Keratinocyte (primary cell): ENCODE data around the gene MAP3K3. TPM values are rescaled to one million over a fixed set of nuclear protein-coding genes. Genes with fewer than 3 reads are reported as not detected.

ENCODE experiments used
- DNase-seq: peaks from one replicate; pipeline ENCODE4 v3.0.0-alpha.2; 2011; ENCODE audit warnings: low read depth, missing footprints, low spot score
- FAIRE-seq: peaks from 2 replicates; lab custom pipeline; 2011; peaks lifted over from hg19 to GRCh38; lab: Jason Lieb, UNC
- H2AFZ ChIP-seq: 2 replicates; pipeline ENCODE4 v1.6.0; 2012; ENCODE audit warnings: low read length, control low read depth, inconsistent platforms; ENCODE audit not compliant: control insufficient read depth
- H3K27ac ChIP-seq: 2 replicates; pipeline ENCODE4 v1.5.1; 2011; ENCODE audit warnings: low read length; ENCODE audit not compliant: control insufficient read depth, insufficient read depth
- H3K27me3 ChIP-seq: 3 replicates; pipeline ENCODE4 v1.6.0; 2011; ENCODE audit warnings: low read length; ENCODE audit not compliant: control insufficient read depth, insufficient read depth; ENCODE audit errors: extremely low read depth
- H3K36me3 ChIP-seq, 2 experiments: 2 replicates in 1 of 2; 3 replicates in 1 of 2; pipeline ENCODE4 v1.5.1; 2011; ENCODE audit warnings: low read length in 2 of 2, mild to moderate bottlenecking in 1 of 2; ENCODE audit not compliant: control insufficient read depth in 2 of 2, insufficient read depth in 2 of 2; ENCODE audit errors: extremely low read depth in 1 of 2
- H3K4me1 ChIP-seq: 3 replicates; pipeline ENCODE4 v1.5.1; 2011; ENCODE audit warnings: low read length; ENCODE audit not compliant: control insufficient read depth, insufficient read depth; ENCODE audit errors: extremely low read depth
- H3K4me2 ChIP-seq: 3 replicates; pipeline ENCODE4 v1.6.0; 2011; ENCODE audit warnings: low read depth, low read length; ENCODE audit not compliant: control insufficient read depth, insufficient read depth; ENCODE audit errors: extremely low read depth
- H3K4me3 ChIP-seq, 3 experiments: fragments of 200-600 bp in 1 of 3; sonication (generic) in 1 of 3; 2 replicates in 2 of 3; 3 replicates in 1 of 3; pipeline ENCODE4 v1.5.1; 2011 to 2016; ENCODE audit warnings: low read length in 3 of 3, mild to moderate bottlenecking in 3 of 3, control low read depth in 2 of 3, inconsistent platforms in 1 of 3, low read depth in 1 of 3, mixed read lengths in 1 of 3, mixed run types in 1 of 3, moderate library complexity in 1 of 3; ENCODE audit not compliant: control insufficient read depth in 2 of 3, insufficient read depth in 2 of 3; ENCODE audit errors: extremely low read depth in 1 of 3
- H3K79me2 ChIP-seq: 2 replicates; pipeline ENCODE4 v1.6.0; 2012; ENCODE audit warnings: low read length; ENCODE audit not compliant: control insufficient read depth, insufficient read depth
- H3K9ac ChIP-seq: 3 replicates; pipeline ENCODE4 v1.6.0; 2011; ENCODE audit warnings: low read length; ENCODE audit not compliant: control insufficient read depth, insufficient read depth; ENCODE audit errors: extremely low read depth
- H3K9me1 ChIP-seq: 3 replicates; pipeline ENCODE4 v1.6.0; 2011; ENCODE audit warnings: low read length; ENCODE audit not compliant: control insufficient read depth, insufficient read depth; ENCODE audit errors: extremely low read depth
- H3K9me3 ChIP-seq: 2 replicates; pipeline ENCODE4 v1.5.1; 2012; ENCODE audit warnings: low read depth, low read length; ENCODE audit not compliant: control insufficient read depth
- H4K20me1 ChIP-seq: 3 replicates; pipeline ENCODE4 v1.6.0; 2011; ENCODE audit warnings: low read length; ENCODE audit not compliant: control insufficient read depth, insufficient read depth; ENCODE audit errors: extremely low read depth
- EZH2 ChIP-seq: IDR thresholded peaks from one replicate; pipeline ENCODE4 v1.6.1; 2012; ENCODE audit warnings: inconsistent platforms, mild to moderate bottlenecking, low read length, moderate library complexity
- dilution Hi-C: fragments of 300-500 bp; cut with MboI; formaldehyde crosslinking; loops from one replicate; pipeline ENCODE4 v1.7.0; 2020; ENCODE audit warnings: low sequenced_read_pairs; ENCODE audit not compliant: extremely low pct_ligation_motif_present
- polyA plus RNA-seq, 5 experiments: library from polyadenylated mRNA; depleted of rRNA in 3 of 5; stranded (reverse) in 3 of 5; stranded (forward) in 1 of 5; unstranded in 1 of 5; fragments of >200 nt; gene quantifications; 1 replicate in 1 of 5; 2 replicates in 3 of 5; 3 replicates in 1 of 5; pipeline versions ENCODE4 v1.2.1 to v1.2.3, GENCODE V29; 2011 to 2012; ENCODE audit warnings: missing spikeins in 2 of 5, low read depth in 1 of 5, low replicate concordance in 1 of 5
- TF ChIP-seq, protein P1 (sequence below), 3 experiments: IDR thresholded peaks in 1 of 3; conservative IDR thresholded peaks in 1 of 3; optimal IDR thresholded peaks in 1 of 3; 2 replicates in 2 of 3; 3 replicates in 1 of 3; pipeline versions ENCODE3 to v1.5.1; 2011; ENCODE audit warnings: low read length in 3 of 3, mild to moderate bottlenecking in 3 of 3, moderate library complexity in 2 of 3, control low read depth in 1 of 3, inconsistent platforms in 1 of 3; ENCODE audit not compliant: insufficient read depth in 2 of 3; ENCODE audit errors: extremely low read depth in 1 of 3

MAP3K3 gene
- polyA plus RNA-seq, 1 donor (not counting 4 experiments of a cell fraction or from before 2014, with no cell fraction given): 9.8 TPM

DNA sequence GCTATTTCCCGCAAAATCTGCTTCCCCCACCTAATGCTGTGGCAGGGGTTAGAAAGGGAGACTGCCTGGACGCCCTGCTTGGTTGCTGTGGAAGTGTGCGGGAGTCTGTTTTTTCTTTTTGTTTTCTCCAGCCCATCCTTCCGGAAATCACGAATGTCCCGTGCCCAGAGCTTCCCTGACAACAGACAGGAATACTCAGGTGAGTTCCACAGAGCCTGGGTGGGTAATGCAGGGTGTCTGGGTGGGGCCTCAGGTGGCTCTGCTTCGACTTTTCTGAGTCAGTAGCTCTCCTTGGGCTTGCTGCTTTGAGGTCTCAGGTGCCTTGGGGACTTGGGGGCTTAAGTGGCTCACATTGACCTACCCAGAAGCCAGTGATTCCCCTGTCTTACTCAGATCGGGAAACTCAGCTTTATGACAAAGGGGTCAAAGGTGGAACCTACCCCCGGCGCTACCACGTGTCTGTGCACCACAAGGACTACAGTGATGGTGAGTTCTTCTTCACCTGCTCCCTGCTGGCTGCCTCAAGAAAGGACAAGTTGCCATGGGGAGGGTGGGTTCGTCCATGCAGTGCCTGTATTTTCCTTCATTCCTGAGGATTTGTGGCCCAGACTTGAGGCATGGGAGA, 66.3 kb downstream of the MAP3K3 start:
- H2AFZ ChIP-seq: no peak overlapping the region
- no peak overlapping the region for H3K4me3 ChIP-seq
- H3K9ac ChIP-seq: no peak overlapping the region
- H4K20me1 ChIP-seq: no peaks in the 10 kb centered on the region
- no peak overlapping the region for H3K4me2 ChIP-seq
- H3K9me3 ChIP-seq: no peaks in the 10 kb centered on the region
- H3K4me1 ChIP-seq: no peaks in the 10 kb centered on the region
- H3K79me2 ChIP-seq: no peaks in the 10 kb centered on the region
- FAIRE-seq (no peak), DNase-seq (no peak)
- no peak overlapping the region for H3K27ac ChIP-seq
- no peaks in the 10 kb centered on the region for H3K9me1 ChIP-seq
- H3K36me3 ChIP-seq: peaks cover 13 to 24% of the 10 kb centered on the region in 2 experiments
- TF ChIP-seq EZH2: no peak
- TF ChIP-seq, protein P1, sequence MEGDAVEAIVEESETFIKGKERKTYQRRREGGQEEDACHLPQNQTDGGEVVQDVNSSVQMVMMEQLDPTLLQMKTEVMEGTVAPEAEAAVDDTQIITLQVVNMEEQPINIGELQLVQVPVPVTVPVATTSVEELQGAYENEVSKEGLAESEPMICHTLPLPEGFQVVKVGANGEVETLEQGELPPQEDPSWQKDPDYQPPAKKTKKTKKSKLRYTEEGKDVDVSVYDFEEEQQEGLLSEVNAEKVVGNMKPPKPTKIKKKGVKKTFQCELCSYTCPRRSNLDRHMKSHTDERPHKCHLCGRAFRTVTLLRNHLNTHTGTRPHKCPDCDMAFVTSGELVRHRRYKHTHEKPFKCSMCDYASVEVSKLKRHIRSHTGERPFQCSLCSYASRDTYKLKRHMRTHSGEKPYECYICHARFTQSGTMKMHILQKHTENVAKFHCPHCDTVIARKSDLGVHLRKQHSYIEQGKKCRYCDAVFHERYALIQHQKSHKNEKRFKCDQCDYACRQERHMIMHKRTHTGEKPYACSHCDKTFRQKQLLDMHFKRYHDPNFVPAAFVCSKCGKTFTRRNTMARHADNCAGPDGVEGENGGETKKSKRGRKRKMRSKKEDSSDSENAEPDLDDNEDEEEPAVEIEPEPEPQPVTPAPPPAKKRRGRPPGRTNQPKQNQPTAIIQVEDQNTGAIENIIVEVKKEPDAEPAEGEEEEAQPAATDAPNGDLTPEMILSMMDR (optimal IDR thresholded peaks at IDR 0.05 in 1 of 3, IDR thresholded peaks at IDR 0.05 in 1 of 3, conservative IDR thresholded peaks at IDR 0.05 in 1 of 3; ENCODE audit: extremely low read depth in 1 of 3, insufficient read depth in 2 of 3, low read length in 3 of 3): no peak
- dilution Hi-C loops: no loop called here
- H3K27me3 ChIP-seq: no peaks in the 10 kb centered on the region

DNA sequence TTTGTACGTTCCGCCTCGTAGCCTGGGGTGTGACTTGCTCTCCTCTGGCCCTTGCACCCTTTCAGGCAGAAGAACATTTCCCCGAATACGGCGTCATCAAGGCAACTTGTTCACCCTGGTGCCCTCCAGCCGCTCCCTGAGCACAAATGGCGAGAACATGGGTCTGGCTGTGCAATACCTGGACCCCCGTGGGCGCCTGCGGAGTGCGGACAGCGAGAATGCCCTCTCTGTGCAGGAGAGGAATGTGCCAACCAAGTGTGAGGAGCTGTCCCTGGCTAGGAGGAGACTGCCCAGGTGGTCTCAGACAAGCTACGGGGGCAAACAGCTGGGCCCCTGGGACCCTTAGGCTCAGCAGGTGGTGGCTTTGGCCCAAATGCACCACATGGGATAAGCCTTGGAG, 67.3 kb downstream of the MAP3K3 start:
- Histone ChIP-seq H3K27ac (no peak overlapping the region), H3K4me3 (no peak overlapping the region), H3K36me3 (peaks cover 19 to 24% of the 10 kb centered on the region in 2 experiments), H4K20me1 (no peaks in the 10 kb centered on the region), H3K4me1 (no peaks in the 10 kb centered on the region), H3K9ac (no peak overlapping the region), H3K4me2 (no peak overlapping the region), H3K79me2 (no peaks in the 10 kb centered on the region), H3K27me3 (no peaks in the 10 kb centered on the region), H3K9me3 (no peaks in the 10 kb centered on the region), H2AFZ (no peak overlapping the region), H3K9me1 (no peaks in the 10 kb centered on the region)
- TF ChIP-seq, protein P1 (optimal IDR thresholded peaks at IDR 0.05 in 1 of 3, IDR thresholded peaks at IDR 0.05 in 1 of 3, conservative IDR thresholded peaks at IDR 0.05 in 1 of 3; ENCODE audit: extremely low read depth in 1 of 3, insufficient read depth in 2 of 3, low read length in 3 of 3): no peak
- no peak for TF ChIP-seq EZH2
- FAIRE-seq (no peak), DNase-seq (no peak)
- dilution Hi-C loops: no loop called here
